Measurements from ENCODE around the gene NBPF11.
"Not testable (repeated sequence)": the region's sequence is repeated elsewhere in the genome, so short reads cannot be mapped to it uniquely, and the experiment has no call there.

DNA sequence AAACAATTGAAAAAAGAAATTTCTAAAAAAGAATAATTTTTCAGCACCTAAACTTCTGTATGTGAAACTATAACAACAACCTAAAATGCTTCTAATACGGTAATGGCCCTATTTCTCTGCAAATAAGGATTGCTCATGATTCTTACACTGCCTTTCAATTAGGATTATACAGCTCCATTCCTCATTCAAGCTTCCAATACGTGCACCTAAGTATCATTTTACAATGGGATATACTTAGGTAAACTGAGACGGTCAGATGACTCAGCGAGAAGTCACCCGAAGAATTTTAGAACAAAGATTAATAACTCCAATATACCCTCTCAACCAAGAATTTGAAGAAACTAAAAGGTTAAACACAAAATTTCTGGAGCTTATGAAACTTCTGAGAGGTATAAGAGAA lies 83.9 kb downstream of the NBPF11 start:
- TF ChIP-seq SP1 (IDR thresholded peaks at IDR 0.05); ELF4 (IDR thresholded peaks at IDR 0.05); NFRKB (IDR thresholded peaks at IDR 0.05); FOXM1 (IDR thresholded peaks at IDR 0.05; ENCODE audit: borderline replicate concordance); SUZ12 (IDR thresholded peaks at IDR 0.05): not testable (repeated sequence)

Measured in HEK293T (cell line).